Upper lobe of left lung (tissue), 6 donors: ENCODE results near the gene OR13J1. TPM values are rescaled to one million over a fixed set of nuclear protein-coding genes. Genes with fewer than 3 reads are reported as not detected.

Experiments
- ATAC-seq, 2 donors: fragments of 200-7000 bp; cut with Tn5 transposase; one replicate each; pipeline ENCODE4 v1.9.1; 2022; ENCODE audit warnings: mild to moderate bottlenecking in 2 of 2, moderate library complexity in 2 of 2; ENCODE audit not compliant: low FRiP score in 2 of 2
- DNase-seq, 2 donors: peaks; one replicate each; pipeline ENCODE4 v3.0.0-alpha.2; 2019 to 2020
- H3K27ac ChIP-seq, 4 donors: fragments of 200-600 bp; sonication (generic); one replicate each; pipeline ENCODE4 v1.5.1; 2016 to 2019
- H3K27me3 ChIP-seq, 4 donors: fragments of 200-600 bp; sonication (generic); one replicate each; pipeline ENCODE4 v1.5.1; 2017 to 2019
- H3K36me3 ChIP-seq, 4 donors: fragments of 200-600 bp; sonication (generic); one replicate each; pipeline ENCODE4 v1.5.1; 2016 to 2019
- H3K4me1 ChIP-seq, 4 donors: fragments of 200-600 bp; sonication (generic); one replicate each; pipeline ENCODE4 v1.5.1; 2018 to 2019
- H3K4me3 ChIP-seq, 4 donors: fragments of 200-600 bp; sonication (generic); one replicate each; pipeline ENCODE4 v1.5.1; 2017 to 2019; ENCODE audit warnings: mild to moderate bottlenecking in 2 of 4, moderate library complexity in 1 of 4
- H3K9me3 ChIP-seq, 4 donors: fragments of 200-600 bp; sonication (generic); one replicate each; pipeline ENCODE4 v1.5.1; 2018 to 2019
- EP300 ChIP-seq, 4 donors: sonication (generic); formaldehyde crosslinking; IDR thresholded peaks; one replicate each; pipeline ENCODE4 v1.5.1; 2017; ENCODE audit warnings: antibody characterized with exemption in 4 of 4, control low read depth in 2 of 4
- POLR2A ChIP-seq, 4 donors: fragments of 450-650 bp; IDR thresholded peaks; one replicate each; pipeline ENCODE4 v1.5.1; 2016 to 2017; ENCODE audit warnings: antibody characterized with exemption in 4 of 4, mild to moderate bottlenecking in 2 of 4
- POLR2AphosphoS5 ChIP-seq, 2 donors: sonication (generic); formaldehyde crosslinking; IDR thresholded peaks; one replicate each; pipeline ENCODE4 v1.5.1; 2017; ENCODE audit warnings: antibody characterized with exemption in 2 of 2
- WGBS, 2 donors: methylation state at CpG; one replicate each; pipeline ENCODE4 v1.1.5; 2017 to 2018; 5-methylcytosine and 5-hydroxymethylcytosine counted together
- total RNA-seq, 6 donors: library from RNA; depleted of rRNA in 4 of 6; stranded (reverse); fragments of >200 nt in 4 of 6; gene quantifications; one replicate each; pipeline versions ENCODE4 v1.1.0 to v1.2.1, GENCODE V29; 2016 to 2021
- TF ChIP-seq, protein P1 (sequence below), 6 experiments: fragments of 450-650 bp in 4 of 6; fragments of 200-600 bp in 2 of 6; sonication (generic) in 2 of 6; IDR thresholded peaks; one replicate each; pipeline ENCODE4 v1.5.1; 2016 to 2019; ENCODE audit warnings: antibody characterized with exemption in 6 of 6
- donor health status: DM: no; HTN: no; CAD: no; lungs with moderate emphysema.
- donor health status: DM: no; HTN: yes; CAD: no; lungs with severe emphysema.

OR13J1 gene
- total RNA-seq, 6 donors from 2014 or later = not detected

DNA sequence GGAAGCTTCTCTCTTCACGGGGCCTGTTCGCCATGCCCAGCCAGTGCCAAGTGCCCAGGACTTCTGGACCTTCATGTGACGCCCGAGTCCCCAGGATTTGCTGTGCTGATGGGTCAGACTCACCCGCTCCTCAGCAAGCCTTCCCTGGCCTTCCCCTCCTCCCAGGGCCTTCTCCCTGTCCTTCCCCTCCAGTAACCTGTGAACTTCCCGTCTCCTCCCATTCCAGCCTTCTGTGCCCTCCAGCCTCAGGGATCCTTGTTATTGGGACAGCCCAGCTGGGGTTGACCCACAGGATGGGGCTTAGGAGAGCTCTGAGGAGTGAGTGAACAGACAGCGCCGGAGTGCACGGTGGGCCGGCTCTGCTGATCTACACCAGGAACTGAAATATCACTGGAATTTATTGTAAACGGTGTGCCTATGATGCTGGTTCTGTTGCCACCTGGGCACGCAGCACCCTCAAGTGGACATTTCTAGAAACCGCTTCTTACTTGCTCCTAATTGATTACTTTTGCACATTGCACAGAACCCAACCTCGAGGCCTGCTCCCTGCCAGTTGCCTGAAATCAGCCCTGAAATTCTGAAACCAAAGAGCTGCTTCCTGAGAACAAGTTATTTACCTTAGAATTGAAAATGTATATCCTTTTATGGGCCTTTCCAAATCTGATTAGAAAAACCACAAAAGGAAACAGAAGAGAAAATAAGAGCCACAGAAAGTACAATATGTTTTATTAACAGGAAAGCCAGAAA, 40.6 kb upstream of the OR13J1 start:
- Histone ChIP-seq H3K36me3 (no peaks in the 10 kb centered on the region), H3K4me3 (peak overlapping the region in 3 of 4 donors; percentile 30 to 46 (median 41)), H3K9me3 (no peaks in the 10 kb centered on the region), H3K27me3 (no peaks in the 10 kb centered on the region), H3K4me1 (peaks cover 52 to 76% (median 66%) of the 10 kb centered on the region in 4 donors), H3K27ac (peak overlapping the region; percentile 94 to 98 (median 95))
- DNase-seq = peak; percentile 46 to 55
- TF ChIP-seq POLR2AphosphoS5 (IDR thresholded peaks at IDR 0.05) = no peak
- TF ChIP-seq, protein P1, sequence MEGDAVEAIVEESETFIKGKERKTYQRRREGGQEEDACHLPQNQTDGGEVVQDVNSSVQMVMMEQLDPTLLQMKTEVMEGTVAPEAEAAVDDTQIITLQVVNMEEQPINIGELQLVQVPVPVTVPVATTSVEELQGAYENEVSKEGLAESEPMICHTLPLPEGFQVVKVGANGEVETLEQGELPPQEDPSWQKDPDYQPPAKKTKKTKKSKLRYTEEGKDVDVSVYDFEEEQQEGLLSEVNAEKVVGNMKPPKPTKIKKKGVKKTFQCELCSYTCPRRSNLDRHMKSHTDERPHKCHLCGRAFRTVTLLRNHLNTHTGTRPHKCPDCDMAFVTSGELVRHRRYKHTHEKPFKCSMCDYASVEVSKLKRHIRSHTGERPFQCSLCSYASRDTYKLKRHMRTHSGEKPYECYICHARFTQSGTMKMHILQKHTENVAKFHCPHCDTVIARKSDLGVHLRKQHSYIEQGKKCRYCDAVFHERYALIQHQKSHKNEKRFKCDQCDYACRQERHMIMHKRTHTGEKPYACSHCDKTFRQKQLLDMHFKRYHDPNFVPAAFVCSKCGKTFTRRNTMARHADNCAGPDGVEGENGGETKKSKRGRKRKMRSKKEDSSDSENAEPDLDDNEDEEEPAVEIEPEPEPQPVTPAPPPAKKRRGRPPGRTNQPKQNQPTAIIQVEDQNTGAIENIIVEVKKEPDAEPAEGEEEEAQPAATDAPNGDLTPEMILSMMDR (IDR thresholded peaks at IDR 0.05) = peak in 5 of 6 experiments; percentile 23 to 63 (median 56)
- TF ChIP-seq POLR2A (IDR thresholded peaks at IDR 0.05) = peak in 1 of 4 donors; percentile 45
- WGBS, 2 donors = 43 to 46% methylated on average over 10 to 14 of the region's 14 CpGs
- ATAC-seq = no peak

DNA sequence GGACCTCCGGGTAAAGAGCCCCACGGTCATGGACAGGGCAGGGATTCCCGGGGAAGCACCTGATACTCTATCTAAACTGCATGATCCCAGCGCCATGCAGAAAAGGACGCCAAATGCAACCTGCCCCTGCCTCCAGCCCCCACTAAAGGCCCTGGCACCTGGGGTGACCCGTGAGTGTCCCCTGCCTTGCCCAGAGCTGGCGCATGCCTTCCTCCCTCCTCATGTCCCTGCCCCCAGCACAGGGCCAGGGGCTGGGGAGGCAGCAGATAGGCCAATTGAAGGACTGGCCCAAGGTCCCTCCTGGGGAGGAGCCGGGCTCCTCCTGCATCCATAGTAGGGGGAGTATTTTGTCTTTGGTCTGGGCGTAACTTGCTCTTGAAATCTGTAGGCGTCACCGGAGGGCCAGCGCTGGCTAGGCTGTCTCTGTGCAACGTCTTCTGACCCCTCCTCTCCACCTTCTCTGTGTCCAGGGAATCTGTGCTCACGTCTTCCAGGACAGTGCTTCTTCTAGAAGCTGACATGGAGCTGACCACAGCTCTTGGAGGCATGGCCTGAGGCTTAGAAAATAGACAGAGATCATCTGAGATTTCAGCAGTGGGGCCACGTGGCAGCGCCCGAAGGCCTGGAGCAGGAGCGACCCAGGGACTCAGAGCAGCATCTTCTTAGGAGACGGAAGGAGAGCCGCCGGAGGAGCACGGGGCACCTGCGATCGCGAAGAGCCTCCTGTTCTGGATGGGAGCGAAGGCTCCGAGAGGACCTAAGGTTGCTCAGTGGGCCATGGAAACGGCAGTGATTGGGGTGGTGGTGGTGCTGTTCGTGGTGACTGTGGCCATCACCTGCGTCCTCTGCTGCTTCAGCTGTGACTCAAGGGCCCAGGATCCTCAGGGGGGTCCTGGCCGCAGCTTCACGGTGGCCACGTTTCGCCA, 39.7 kb upstream of the OR13J1 start:
- Histone ChIP-seq H3K4me3 (peak overlapping the region in 3 of 4 donors; percentile 30 to 46 (median 41)), H3K27ac (peak overlapping the region; percentile 94 to 98 (median 95)), H3K9me3 (no peaks in the 10 kb centered on the region), H3K27me3 (no peaks in the 10 kb centered on the region), H3K36me3 (no peaks in the 10 kb centered on the region), H3K4me1 (peaks cover 61 to 80% (median 72%) of the 10 kb centered on the region in 4 donors)
- 75 to 76% methylated on average over 29 to 31 of the region's 34 CpGs for WGBS, 2 donors
- TF ChIP-seq POLR2A (IDR thresholded peaks at IDR 0.05) = no peak
- TF ChIP-seq POLR2AphosphoS5 (IDR thresholded peaks at IDR 0.05) = no peak
- TF ChIP-seq, protein P1 (IDR thresholded peaks at IDR 0.05) = peak in 1 of 6 experiments; percentile 3
- TF ChIP-seq EP300 (IDR thresholded peaks at IDR 0.05) = no peak
- ATAC-seq (no peak), DNase-seq (peak in 1 of 2 donors; percentile 68)

- TF ChIP-seq EP300 (IDR thresholded peaks at IDR 0.05) = no peak
- peak in 1 of 2 donors; percentile 8 for TF ChIP-seq POLR2AphosphoS5 (IDR thresholded peaks at IDR 0.05)
- TF ChIP-seq, protein P1 (IDR thresholded peaks at IDR 0.05) = no peak
- TF ChIP-seq POLR2A (IDR thresholded peaks at IDR 0.05) = peak in 1 of 4 donors; percentile 17
- no peaks in the 10 kb centered on the region for H3K36me3 ChIP-seq
- DNase-seq = peak in 1 of 2 donors; percentile 43
- peak within 1 kb of the TSS in 3 of 4 donors; percentile 30 to 46 (median 41) for H3K4me3 ChIP-seq
- 55 to 76% methylated on average over 11 of the region's 11 CpGs for WGBS, 2 donors
- H3K9me3 ChIP-seq = no peaks in the 10 kb centered on the region
- no peak for ATAC-seq
- no peaks in the 10 kb centered on the region for H3K27me3 ChIP-seq
- H3K4me1 ChIP-seq = peaks cover 63 to 80% (median 77%) of the 10 kb centered on the region in 4 donors
- peak within 1 kb of the TSS; percentile 94 to 98 (median 95) for H3K27ac ChIP-seq
These were observed 39.1 kb upstream of the OR13J1 start, which contains the start of gene SPAAR for GRCh38 chr9:35909274-35909673. Gene SPAAR (plus strand): TSS chr9:35909490. CDS start chr9:35910464, 974 bp downstream.

GRCh38 chr9:35908504-35909125, 38.4 kb upstream of the OR13J1 start:
- no peak overlapping the region for H3K4me3 ChIP-seq
- no peaks in the 10 kb centered on the region for H3K36me3 ChIP-seq
- no peak for DNase-seq
- no peaks in the 10 kb centered on the region for H3K9me3 ChIP-seq
- H3K4me1 ChIP-seq = peaks cover 62 to 86% (median 81%) of the 10 kb centered on the region in 4 donors
- H3K27me3 ChIP-seq = no peaks in the 10 kb centered on the region
- peak in 1 of 2 donors; percentile 4 for ATAC-seq
- H3K27ac ChIP-seq = peak overlapping the region; percentile 94 to 98 (median 95)
- TF ChIP-seq, protein P1 (IDR thresholded peaks at IDR 0.05) = no peak
- TF ChIP-seq EP300 (IDR thresholded peaks at IDR 0.05) (no peak), POLR2A (IDR thresholded peaks at IDR 0.05) (no peak), POLR2AphosphoS5 (IDR thresholded peaks at IDR 0.05) (no peak)
- 42 to 53% methylated on average over 9 of the region's 9 CpGs for WGBS, 2 donors
